Measurements from ENCODE around the gene SLC25A18.

- no peak for TF ChIP-seq EZH2 (IDR thresholded peaks at IDR 0.05)
- TF ChIP-seq POLR2AphosphoS5 (IDR thresholded peaks at IDR 0.05; ENCODE audit: borderline replicate concordance, low read depth, low read length): no peak
Observed at GRCh38 chr22:17562906-17563870, at the start of gene SLC25A18.
